HCT116 (cell line): ENCODE results near the gene ARMC12. TPM values are rescaled to one million over a fixed set of nuclear protein-coding genes. Genes with fewer than 3 reads are reported as not detected.

Experiments used
- ATAC-seq: fragments of 200-7000 bp; cut with Tn5 transposase; 2 replicates; pipeline ENCODE4 v1.9.1; 2020; ENCODE audit warnings: mild to moderate bottlenecking, moderate library complexity
- BruUV-seq: library from RNA; stranded (reverse); fragments of 400-500 nt; replicated peaks from 2 replicates; lab custom pipeline; 2021; lab: Mats Ljungman, UMichigan
- CTCF ChIA-PET: fragments of 300-600 bp; sonication (Branson Sonifier 250); formaldehyde crosslinking; loops from one replicate; lab custom pipeline; 2021; ENCODE audit warnings: antibody characterized with exemption; lab: Charles Lee
- POLR2A ChIA-PET: fragments of 300-600, 350-600 bp; sonication (Branson Sonifier 250); formaldehyde crosslinking; loops from one replicate; lab custom pipeline; 2021; ENCODE audit warnings: antibody characterized with exemption; lab: Charles Lee
- RAD21 ChIA-PET, 2 experiments: fragments of 300-600 bp; sonication (Branson Sonifier 250); formaldehyde crosslinking; loops; one replicate each; lab custom pipeline; 2023; ENCODE audit warnings: low total read pairs in 2 of 2; ENCODE audit not compliant: uncharacterized antibody in 2 of 2, unreplicated experiment in 2 of 2, low non-redundant PET in 1 of 2; lab: Charles Lee
- DNase-seq: peaks from one replicate; pipeline ENCODE4 v3.0.0-alpha.2; 2010; ENCODE audit warnings: low read depth, low spot score
- H2AFZ ChIP-seq: fragments of 200-600 bp; shearing (Covaris generic), sonication (generic); 2 replicates; pipeline ENCODE4 v1.6.1; 2017; ENCODE audit warnings: low read depth, mixed run types, mixed read lengths, antibody characterized with exemption, low read length; ENCODE audit not compliant: poor library complexity, severe bottlenecking
- H3K27ac ChIP-seq: 2 replicates; pipeline ENCODE4 v1.5.1; 2012; ENCODE audit warnings: low read depth, low read length
- H3K27me3 ChIP-seq: fragments of 200-600 bp; sonication (generic); 2 replicates; pipeline ENCODE4 v1.6.1; 2016; ENCODE audit warnings: mixed run types, low read length, mixed read lengths; ENCODE audit not compliant: insufficient read depth
- H3K36me3 ChIP-seq, 2 experiments: fragments of 200-500 bp in 1 of 2; fragments of 200-600 bp in 1 of 2; sonication (Bioruptor generic) in 1 of 2; sonication (generic) in 1 of 2; 2 replicates each; pipeline versions ENCODE4 v1.5.1 to v1.6.1; 2014 to 2016; ENCODE audit warnings: low read length in 2 of 2, inconsistent platforms in 1 of 2, mixed read lengths in 1 of 2, mixed run types in 1 of 2; ENCODE audit not compliant: insufficient read depth in 2 of 2, control insufficient read depth in 1 of 2
- H3K4me1 ChIP-seq, 2 experiments: fragments of 200-600 bp in 1 of 2; sonication (generic) in 1 of 2; 2 replicates each; pipeline versions ENCODE4 v1.5.1 to v1.6.1; 2012 to 2017; ENCODE audit warnings: low read length in 2 of 2, inconsistent platforms in 1 of 2, mild to moderate bottlenecking in 1 of 2, mixed read lengths in 1 of 2, mixed run types in 1 of 2, moderate library complexity in 1 of 2; ENCODE audit not compliant: insufficient read depth in 2 of 2, control insufficient read depth in 1 of 2
- H3K4me2 ChIP-seq: fragments of 200-600 bp; sonication (generic); 2 replicates; pipeline ENCODE4 v1.6.1; 2017; ENCODE audit warnings: mixed run types, low read length, mixed read lengths
- H3K4me3 ChIP-seq, 2 experiments: fragments of 200-600 bp in 1 of 2; sonication (generic) in 1 of 2; replicated peaks in 1 of 2; 2 replicates each; pipeline ENCODE4 v1.5.1; 2011 to 2016; ENCODE audit warnings: low read length in 2 of 2, control low read depth in 1 of 2, low read depth in 1 of 2, mild to moderate bottlenecking in 1 of 2, mixed read lengths in 1 of 2, mixed run types in 1 of 2
- H3K79me2 ChIP-seq: fragments of 200-600 bp; sonication (generic); 2 replicates; pipeline ENCODE4 v1.6.1; 2017; ENCODE audit warnings: mild to moderate bottlenecking, mixed run types, low read length, moderate library complexity, mixed read lengths; ENCODE audit not compliant: insufficient read depth
- H3K9ac ChIP-seq: fragments of 200-600 bp; sonication (generic); 2 replicates; pipeline ENCODE4 v1.6.1; 2016; ENCODE audit warnings: low read length, mixed read lengths
- H3K9me2 ChIP-seq: fragments of 200-600 bp; sonication (generic), shearing (Covaris generic); 2 replicates; pipeline ENCODE4 v1.6.1; 2017; ENCODE audit warnings: mixed run types, mild to moderate bottlenecking, moderate library complexity; ENCODE audit not compliant: insufficient read depth
- H3K9me3 ChIP-seq, 2 experiments: fragments of 200-500 bp in 1 of 2; fragments of 200-600 bp in 1 of 2; sonication (Bioruptor generic) in 1 of 2; sonication (generic) in 1 of 2; 2 replicates each; pipeline ENCODE4 v1.6.1; 2014 to 2017; ENCODE audit warnings: low read length in 2 of 2, mixed read lengths in 2 of 2, inconsistent platforms in 1 of 2, low read depth in 1 of 2, mild to moderate bottlenecking in 1 of 2, mixed run types in 1 of 2, moderate library complexity in 1 of 2; ENCODE audit not compliant: control insufficient read depth in 1 of 2, insufficient read depth in 1 of 2
- H4K20me1 ChIP-seq: fragments of 200-600 bp; sonication (generic), shearing (Covaris generic); 2 replicates; pipeline ENCODE4 v1.6.1; 2017; ENCODE audit warnings: mixed run types, mild to moderate bottlenecking, moderate library complexity; ENCODE audit not compliant: insufficient read depth
- CEBPB ChIP-seq: IDR thresholded peaks from 2 replicates; pipeline ENCODE4 v1.6.1; 2012; ENCODE audit warnings: low read depth
- EZH2 ChIP-seq: fragments of 200-600 bp; sonication (generic); IDR thresholded peaks from 2 replicates; pipeline ENCODE4 v1.6.1; 2017; ENCODE audit warnings: antibody characterized with exemption, mixed run types
- FOSL1 ChIP-seq: IDR thresholded peaks from 2 replicates; pipeline ENCODE4 v1.6.1; 2012; ENCODE audit warnings: low read depth
- JUND ChIP-seq: IDR thresholded peaks from 2 replicates; pipeline ENCODE4 v1.6.1; 2012
- POLR2A ChIP-seq: IDR thresholded peaks from 2 replicates; pipeline ENCODE4 v1.7.0; 2011; ENCODE audit warnings: borderline replicate concordance; ENCODE audit not compliant: insufficient read depth, insufficient read length; ENCODE audit errors: extremely low read depth
- SIN3A ChIP-seq: IDR thresholded peaks from 2 replicates; pipeline ENCODE4 v1.6.1; 2012; ENCODE audit warnings: low read depth
- SP1 ChIP-seq: IDR thresholded peaks from 2 replicates; pipeline ENCODE4 v1.6.1; 2012; ENCODE audit warnings: low read depth
- TCF7L2 ChIP-seq: IDR thresholded peaks from 2 replicates; pipeline ENCODE4 v1.7.0; 2011; ENCODE audit warnings: borderline replicate concordance, inconsistent platforms; ENCODE audit not compliant: insufficient read depth, insufficient read length; ENCODE audit errors: extremely low read depth
- YY1 ChIP-seq: IDR thresholded peaks from 2 replicates; pipeline ENCODE4 v1.6.1; 2011; ENCODE audit warnings: low read length, low read depth, moderate library complexity, mild to moderate bottlenecking; ENCODE audit not compliant: insufficient replicate concordance; ENCODE audit errors: extremely low read depth
- ZFX ChIP-seq: fragments of 450-650 bp; IDR thresholded peaks from 2 replicates; pipeline ENCODE4 v1.6.1; 2017
- ZNF274 ChIP-seq: fragments of 200-500 bp; sonication (Bioruptor generic); IDR thresholded peaks from 2 replicates; pipeline ENCODE4 v1.6.1; 2014; ENCODE audit warnings: mild to moderate bottlenecking, low read depth, low read length, inconsistent platforms
- intact Hi-C: fragments of 100-400 bp; cut with micrococcal nuclease; formaldehyde crosslinking; loops from 2 replicates; pipeline ENCODE4 v1.10.0; 2022
- total RNA-seq: library from RNA; stranded (reverse); gene quantifications from one replicate; pipeline ENCODE4 v1.2.1, GENCODE V29; 2021; ENCODE audit not compliant: unreplicated experiment
- TF ChIP-seq, protein P1 (sequence below): IDR thresholded peaks from 2 replicates; pipeline ENCODE4 v1.6.1; 2011; ENCODE audit warnings: mild to moderate bottlenecking, low read length, moderate library complexity; ENCODE audit not compliant: insufficient replicate concordance; ENCODE audit errors: extremely low read depth
- TF ChIP-seq, protein P2 (sequence below), 3 experiments: fragments of 200-600 bp in 1 of 3; sonication (generic) in 1 of 3; IDR thresholded peaks in 2 of 3; conservative IDR thresholded peaks in 1 of 3; 2 replicates each; pipeline ENCODE4 v1.5.1; 2012 to 2017; ENCODE audit warnings: low read depth in 2 of 3, low read length in 2 of 3, antibody characterized with exemption in 1 of 3, borderline replicate concordance in 1 of 3, control low read depth in 1 of 3, mild to moderate bottlenecking in 1 of 3, mixed read lengths in 1 of 3, mixed run types in 1 of 3, moderate library complexity in 1 of 3; ENCODE audit not compliant: insufficient read depth in 1 of 3

Gene ARMC12
- total RNA-seq, 1 experiment from 2014 or later, result 0.79 TPM

DNA sequence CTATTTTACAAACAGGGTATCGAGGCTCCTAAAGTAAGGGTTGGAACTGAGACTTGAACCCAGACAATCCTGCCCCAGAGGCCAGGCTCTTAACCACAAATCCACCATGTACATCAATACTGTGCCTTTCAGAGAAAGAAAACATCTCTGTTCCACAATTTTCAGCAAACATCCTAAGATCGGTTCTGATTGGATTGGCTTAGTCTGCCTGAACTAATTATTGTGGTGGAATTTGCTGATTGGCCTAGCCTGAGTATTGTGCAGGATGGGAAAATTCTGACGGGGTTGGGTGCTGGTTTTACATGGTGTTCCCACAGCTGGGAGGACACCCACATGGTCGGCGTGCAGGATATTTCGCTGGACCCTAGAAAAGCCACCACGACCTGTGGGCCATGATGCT, 43.9 kb downstream of the ARMC12 start, which contains the start of gene CLPSL1 (continued):
- TF ChIP-seq, protein P1, sequence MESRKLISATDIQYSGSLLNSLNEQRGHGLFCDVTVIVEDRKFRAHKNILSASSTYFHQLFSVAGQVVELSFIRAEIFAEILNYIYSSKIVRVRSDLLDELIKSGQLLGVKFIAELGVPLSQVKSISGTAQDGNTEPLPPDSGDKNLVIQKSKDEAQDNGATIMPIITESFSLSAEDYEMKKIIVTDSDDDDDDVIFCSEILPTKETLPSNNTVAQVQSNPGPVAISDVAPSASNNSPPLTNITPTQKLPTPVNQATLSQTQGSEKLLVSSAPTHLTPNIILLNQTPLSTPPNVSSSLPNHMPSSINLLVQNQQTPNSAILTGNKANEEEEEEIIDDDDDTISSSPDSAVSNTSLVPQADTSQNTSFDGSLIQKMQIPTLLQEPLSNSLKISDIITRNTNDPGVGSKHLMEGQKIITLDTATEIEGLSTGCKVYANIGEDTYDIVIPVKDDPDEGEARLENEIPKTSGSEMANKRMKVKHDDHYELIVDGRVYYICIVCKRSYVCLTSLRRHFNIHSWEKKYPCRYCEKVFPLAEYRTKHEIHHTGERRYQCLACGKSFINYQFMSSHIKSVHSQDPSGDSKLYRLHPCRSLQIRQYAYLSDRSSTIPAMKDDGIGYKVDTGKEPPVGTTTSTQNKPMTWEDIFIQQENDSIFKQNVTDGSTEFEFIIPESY, result no peak
- TF ChIP-seq POLR2A, result no peak

DNA sequence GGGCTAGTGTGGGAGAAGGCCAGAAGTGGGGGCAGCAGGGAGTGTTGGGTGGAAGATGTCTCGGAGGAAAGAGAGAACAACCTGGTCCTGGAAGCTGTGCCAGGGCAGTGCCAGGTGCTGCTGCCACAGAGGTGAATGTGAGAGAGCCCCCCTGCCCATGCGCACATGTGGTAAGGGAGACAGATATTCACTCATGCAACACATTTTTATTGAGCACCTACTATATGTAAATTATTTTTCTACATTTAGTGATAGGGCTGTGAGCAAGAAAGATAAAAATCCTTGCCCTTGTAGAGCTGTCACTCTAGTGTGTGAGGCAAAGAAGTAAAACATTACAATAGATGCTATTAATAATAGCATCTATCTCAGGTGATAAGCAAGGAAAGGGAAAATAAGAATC, 44.5 kb downstream of the ARMC12 start:
- CTCF ChIA-PET, result no interaction called here
- RAD21 ChIA-PET, result no interaction called here
- no peak overlapping the region for H3K4me3 ChIP-seq
- no peak overlapping the region for H3K27ac ChIP-seq
- no TSS peak for BruUV-seq
- POLR2A ChIA-PET, result no interaction called here
- H3K79me2 ChIP-seq, result no peaks in the 10 kb centered on the region
- no peak for TF ChIP-seq ZNF274
- TF ChIP-seq JUND, result no peak
- TF ChIP-seq, protein P1, result no peak
- TF ChIP-seq FOSL1, result no peak
- no peak for TF ChIP-seq TCF7L2
- no peak for TF ChIP-seq ZFX
- no peak for TF ChIP-seq SP1
- no peak for TF ChIP-seq CEBPB
- no peak for TF ChIP-seq YY1
- no peak for TF ChIP-seq EZH2
- no peak for TF ChIP-seq POLR2A
- TF ChIP-seq SIN3A, result no peak
- TF ChIP-seq, protein P2, sequence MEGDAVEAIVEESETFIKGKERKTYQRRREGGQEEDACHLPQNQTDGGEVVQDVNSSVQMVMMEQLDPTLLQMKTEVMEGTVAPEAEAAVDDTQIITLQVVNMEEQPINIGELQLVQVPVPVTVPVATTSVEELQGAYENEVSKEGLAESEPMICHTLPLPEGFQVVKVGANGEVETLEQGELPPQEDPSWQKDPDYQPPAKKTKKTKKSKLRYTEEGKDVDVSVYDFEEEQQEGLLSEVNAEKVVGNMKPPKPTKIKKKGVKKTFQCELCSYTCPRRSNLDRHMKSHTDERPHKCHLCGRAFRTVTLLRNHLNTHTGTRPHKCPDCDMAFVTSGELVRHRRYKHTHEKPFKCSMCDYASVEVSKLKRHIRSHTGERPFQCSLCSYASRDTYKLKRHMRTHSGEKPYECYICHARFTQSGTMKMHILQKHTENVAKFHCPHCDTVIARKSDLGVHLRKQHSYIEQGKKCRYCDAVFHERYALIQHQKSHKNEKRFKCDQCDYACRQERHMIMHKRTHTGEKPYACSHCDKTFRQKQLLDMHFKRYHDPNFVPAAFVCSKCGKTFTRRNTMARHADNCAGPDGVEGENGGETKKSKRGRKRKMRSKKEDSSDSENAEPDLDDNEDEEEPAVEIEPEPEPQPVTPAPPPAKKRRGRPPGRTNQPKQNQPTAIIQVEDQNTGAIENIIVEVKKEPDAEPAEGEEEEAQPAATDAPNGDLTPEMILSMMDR (IDR thresholded peaks at IDR 0.05 in 2 of 3, conservative IDR thresholded peaks at IDR 0.05 in 1 of 3; ENCODE audit: borderline replicate concordance in 1 of 3, insufficient read depth in 1 of 3, low read depth in 2 of 3, low read length in 2 of 3), result no peak
- no peak overlapping the region for H2AFZ ChIP-seq
- intact Hi-C loops, result no loop called here
- no peaks in the 10 kb centered on the region for H3K9me2 ChIP-seq
- no peaks in the 10 kb centered on the region for H3K9me3 ChIP-seq
- DNase-seq (no peak), ATAC-seq (no peak)
- no peaks in the 10 kb centered on the region for H4K20me1 ChIP-seq
- no peaks in the 10 kb centered on the region for H3K36me3 ChIP-seq
- 0 out of 2 replicates have a peak, but pooled peaks cover under 1% of the 10 kb centered on the region for H3K27me3 ChIP-seq
- H3K4me1 ChIP-seq, result peaks cover 13 to 23% of the 10 kb centered on the region in 2 experiments; a peak in 3 of 4 replicates
- no peak overlapping the region for H3K4me2 ChIP-seq
- H3K9ac ChIP-seq, result no peak overlapping the region
